ENCODE data around the gene SLC9A6. TPM values are rescaled to one million over a fixed set of nuclear protein-coding genes. Genes with fewer than 3 reads are reported as not detected.

The SLC9A6 gene
- polyA plus RNA-seq (2013, experiment 1 of 2), result 11.4 TPM
- 9.7 TPM for polyA plus RNA-seq (2013, experiment 2 of 2)

GRCh38 chrX:135985157-135985972, at the start of gene SLC9A6:
Gene SLC9A6 (plus strand): TSS chrX:135985435. CDS start chrX:135985659, 224 bp downstream.
- Histone ChIP-seq H3K36me3 (ENCODE audit: control insufficient read depth, insufficient read depth, low read length) (no peaks in the 10 kb centered on the region), H3K4me1 (ENCODE audit: control insufficient read depth, insufficient read depth, low read length, poor library complexity, severe bottlenecking) (peaks cover 10% of the 10 kb centered on the region), H3K9me3 (ENCODE audit: control insufficient read depth, low read length) (no peaks in the 10 kb centered on the region), H3K4me3 (ENCODE audit: extremely low read depth, insufficient read depth, low read length, poor library complexity, severe bottlenecking) (peak within 1 kb of the TSS; percentile 59), H3K27ac (ENCODE audit: low read depth, low read length, severe bottlenecking) (peak within 1 kb of the TSS; percentile 41)
- WGBS, 2 experiments (ENCODE audit: insufficient coverage in 2 of 2), result 0% methylated on average over 20 to 30 of the region's 68 CpGs

DNA sequence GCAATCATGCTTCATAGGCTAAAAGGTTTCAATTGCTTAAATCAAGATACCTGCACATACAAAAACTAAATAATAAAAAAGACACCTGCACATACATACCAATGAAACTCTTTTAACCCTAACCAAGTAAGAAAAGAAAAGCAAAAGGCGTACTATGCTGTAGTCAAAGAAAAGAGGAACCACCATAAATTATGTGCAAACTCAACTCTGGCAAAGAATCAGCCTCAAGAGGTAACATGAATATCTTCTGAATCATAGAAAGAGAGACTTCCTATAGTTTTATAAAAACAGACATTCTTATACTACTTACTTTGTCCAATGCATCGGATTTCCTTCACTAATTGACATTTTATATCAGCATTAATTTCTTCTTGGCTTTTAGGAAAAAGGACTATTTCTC, 40.7 kb upstream of the SLC9A6 start:
- Histone ChIP-seq H3K4me3 (ENCODE audit: extremely low read depth, insufficient read depth, low read length, poor library complexity, severe bottlenecking) (no peak overlapping the region), H3K36me3 (ENCODE audit: control insufficient read depth, insufficient read depth, low read length) (no peaks in the 10 kb centered on the region), H3K4me1 (ENCODE audit: control insufficient read depth, insufficient read depth, low read length, poor library complexity, severe bottlenecking) (no peaks in the 10 kb centered on the region), H3K9me3 (ENCODE audit: control insufficient read depth, low read length) (no peaks in the 10 kb centered on the region), H3K27ac (ENCODE audit: low read depth, low read length, severe bottlenecking) (no peak overlapping the region)
- no CpG with 5 or more reads among the region's 2 CpGs for WGBS, 2 experiments (ENCODE audit: insufficient coverage in 2 of 2)

DNA sequence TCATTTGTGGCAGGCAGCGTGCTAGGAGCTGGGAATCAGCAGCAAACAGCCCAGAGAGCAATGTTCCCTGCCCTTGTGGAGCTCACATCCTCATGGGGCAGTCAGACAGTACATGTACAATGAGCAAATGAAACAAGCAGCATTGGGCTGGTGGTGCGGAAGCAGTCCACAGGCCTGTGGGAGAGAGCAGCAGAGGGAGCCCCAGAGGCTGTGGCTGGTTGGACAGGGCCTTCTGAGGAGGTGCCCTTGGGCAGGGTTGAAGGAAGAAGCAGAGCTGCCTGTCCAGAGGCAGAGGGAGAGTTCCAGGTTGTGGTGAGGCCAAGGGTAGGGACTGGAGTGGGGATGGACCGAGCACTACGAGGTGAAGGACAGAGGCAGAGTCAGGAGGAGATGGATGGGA, 33.9 kb upstream of the SLC9A6 start:
- no peak overlapping the region for H3K4me3 ChIP-seq (ENCODE audit: extremely low read depth, insufficient read depth, low read length, poor library complexity, severe bottlenecking)
- no peak overlapping the region for H3K27ac ChIP-seq (ENCODE audit: low read depth, low read length, severe bottlenecking)
- no peaks in the 10 kb centered on the region for H3K4me1 ChIP-seq (ENCODE audit: control insufficient read depth, insufficient read depth, low read length, poor library complexity, severe bottlenecking)
- H3K9me3 ChIP-seq (ENCODE audit: control insufficient read depth, low read length), result no peaks in the 10 kb centered on the region
- 70 to 92% methylated on average over 2 to 4 of the region's 4 CpGs for WGBS, 2 experiments (ENCODE audit: insufficient coverage in 2 of 2)
- H3K36me3 ChIP-seq (ENCODE audit: control insufficient read depth, insufficient read depth, low read length), result no peaks in the 10 kb centered on the region

DNA sequence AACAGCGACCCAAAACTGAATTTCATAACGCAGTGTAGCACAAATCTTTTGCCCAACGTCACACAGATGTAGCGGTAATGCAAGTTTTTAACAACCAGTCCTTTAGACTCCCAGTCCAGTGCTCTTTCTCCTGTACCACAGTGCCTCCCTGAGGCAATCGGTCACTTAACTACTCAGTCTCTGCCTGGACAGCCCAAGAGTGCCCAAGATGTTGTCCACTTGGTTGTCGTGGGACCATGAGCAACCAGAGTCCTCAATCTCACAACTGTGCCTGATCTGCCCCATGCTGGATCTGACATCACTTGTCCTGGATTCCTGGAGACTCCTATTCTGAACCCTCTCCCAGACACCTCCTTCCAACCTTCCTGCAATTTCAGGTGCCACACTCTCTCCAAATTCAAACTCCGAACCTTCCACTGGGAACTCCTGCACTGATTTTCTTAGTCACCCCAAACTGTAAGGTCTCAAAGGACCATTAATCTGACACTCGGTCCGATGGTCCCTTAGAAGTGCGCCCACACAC, 12.1 kb upstream of the SLC9A6 start:
- Histone ChIP-seq H3K27ac (ENCODE audit: low read depth, low read length, severe bottlenecking) (peak overlapping the region; percentile 95), H3K4me3 (ENCODE audit: extremely low read depth, insufficient read depth, low read length, poor library complexity, severe bottlenecking) (peak overlapping the region; percentile 58), H3K36me3 (ENCODE audit: control insufficient read depth, insufficient read depth, low read length) (peaks cover 12% of the 10 kb centered on the region), H3K9me3 (ENCODE audit: control insufficient read depth, low read length) (no peaks in the 10 kb centered on the region), H3K4me1 (ENCODE audit: control insufficient read depth, insufficient read depth, low read length, poor library complexity, severe bottlenecking) (peaks cover 15% of the 10 kb centered on the region)
- whole genome bisulfite sequencing, 2 experiments (ENCODE audit: insufficient coverage in 2 of 2), result 0% methylated on average over 4 to 5 of the region's 10 CpGs

GRCh38 chrX:135973548-135974278, 11.5 kb upstream of the SLC9A6 start, which contains the start of gene MMGT1:
Gene MMGT1 (minus strand): TSS chrX:135973988. CDS start chrX:135973675, 313 bp downstream.
- H3K27ac ChIP-seq (ENCODE audit: low read depth, low read length, severe bottlenecking), result peak within 1 kb of the TSS; percentile 95
- no peaks in the 10 kb centered on the region for H3K9me3 ChIP-seq (ENCODE audit: control insufficient read depth, low read length)
- H3K4me3 ChIP-seq (ENCODE audit: extremely low read depth, insufficient read depth, low read length, poor library complexity, severe bottlenecking), result peak within 1 kb of the TSS; percentile 58
- 0% methylated on average over 2 to 32 of the region's 65 CpGs for WGBS, 2 experiments (ENCODE audit: insufficient coverage in 2 of 2)
- H3K4me1 ChIP-seq (ENCODE audit: control insufficient read depth, insufficient read depth, low read length, poor library complexity, severe bottlenecking), result peaks cover 15% of the 10 kb centered on the region
- peaks cover 11% of the 10 kb centered on the region for H3K36me3 ChIP-seq (ENCODE audit: control insufficient read depth, insufficient read depth, low read length)

DNA sequence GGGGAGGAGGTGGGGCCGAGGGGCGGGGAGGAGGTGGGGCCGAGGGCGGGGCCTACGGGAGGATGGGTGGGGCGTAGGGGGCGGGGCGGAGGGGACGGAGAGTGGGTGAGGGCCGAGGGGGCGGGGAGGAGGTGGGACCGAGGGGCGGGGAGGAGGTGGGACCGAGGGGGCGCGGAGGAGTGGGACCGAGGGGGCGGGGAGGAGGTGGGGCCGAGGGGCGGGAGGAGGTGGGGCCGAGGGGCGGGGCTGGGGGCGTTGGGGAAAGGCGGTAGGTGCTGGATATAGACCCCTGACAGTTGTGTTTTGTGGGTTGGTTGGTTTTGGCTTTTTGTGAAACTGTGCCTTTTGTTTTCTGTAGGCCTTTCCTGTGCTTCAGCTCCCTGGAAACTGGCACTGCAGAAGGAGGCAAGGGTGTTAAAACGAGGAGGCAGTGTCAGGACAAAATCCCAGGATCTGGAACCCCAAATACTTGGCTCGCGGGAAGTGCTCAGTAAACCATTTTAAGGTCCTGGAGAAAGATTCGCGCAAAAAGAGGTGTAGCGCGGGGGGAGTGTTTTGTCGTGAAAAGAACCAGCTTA, 10.9 kb upstream of the SLC9A6 start:
- H3K4me3 ChIP-seq (ENCODE audit: extremely low read depth, insufficient read depth, low read length, poor library complexity, severe bottlenecking), result peak overlapping the region; percentile 21

GRCh38 chrX:135975421-135975820, 9.8 kb upstream of the SLC9A6 start:
- H3K27ac ChIP-seq (ENCODE audit: low read depth, low read length, severe bottlenecking), result no peak overlapping the region
- H3K9me3 ChIP-seq (ENCODE audit: control insufficient read depth, low read length), result no peaks in the 10 kb centered on the region
- no peak overlapping the region for H3K4me3 ChIP-seq (ENCODE audit: extremely low read depth, insufficient read depth, low read length, poor library complexity, severe bottlenecking)
- WGBS, 2 experiments (ENCODE audit: insufficient coverage in 2 of 2), result no CpG with 5 or more reads among the region's 1 CpG
- peaks cover 15% of the 10 kb centered on the region for H3K4me1 ChIP-seq (ENCODE audit: control insufficient read depth, insufficient read depth, low read length, poor library complexity, severe bottlenecking)
- no peaks in the 10 kb centered on the region for H3K36me3 ChIP-seq (ENCODE audit: control insufficient read depth, insufficient read depth, low read length)

More for the DNA sequence above, 10.9 kb upstream of the SLC9A6 start:
- no peak overlapping the region for H3K27ac ChIP-seq (ENCODE audit: low read depth, low read length, severe bottlenecking)
- no peaks in the 10 kb centered on the region for H3K9me3 ChIP-seq (ENCODE audit: control insufficient read depth, low read length)
- peaks cover 15% of the 10 kb centered on the region for H3K4me1 ChIP-seq (ENCODE audit: control insufficient read depth, insufficient read depth, low read length, poor library complexity, severe bottlenecking)
- WGBS, 2 experiments (ENCODE audit: insufficient coverage in 2 of 2), result 54 to 79% methylated on average over 2 to 3 of the region's 32 CpGs
- H3K36me3 ChIP-seq (ENCODE audit: control insufficient read depth, insufficient read depth, low read length), result peaks cover 7% of the 10 kb centered on the region

- H3K9me3 ChIP-seq (ENCODE audit: control insufficient read depth, low read length), result no peaks in the 10 kb centered on the region
- H3K4me3 ChIP-seq (ENCODE audit: extremely low read depth, insufficient read depth, low read length, poor library complexity, severe bottlenecking), result no peak overlapping the region
- WGBS, 2 experiments (ENCODE audit: insufficient coverage in 2 of 2), result no CpG with 5 or more reads among the region's 4 CpGs
- H3K4me1 ChIP-seq (ENCODE audit: control insufficient read depth, insufficient read depth, low read length, poor library complexity, severe bottlenecking), result peaks cover 12% of the 10 kb centered on the region
- H3K27ac ChIP-seq (ENCODE audit: low read depth, low read length, severe bottlenecking), result no peak overlapping the region
- H3K36me3 ChIP-seq (ENCODE audit: control insufficient read depth, insufficient read depth, low read length), result no peaks in the 10 kb centered on the region
Measured at GRCh38 chrX:135977611-135978010, 7.6 kb upstream of the SLC9A6 start.

GRCh38 chrX:135981010-135981409, 4.2 kb upstream of the SLC9A6 start:
- WGBS, 2 experiments (ENCODE audit: insufficient coverage in 2 of 2), result no CpG with 5 or more reads among the region's 5 CpGs
- H3K9me3 ChIP-seq (ENCODE audit: control insufficient read depth, low read length), result no peaks in the 10 kb centered on the region
- H3K27ac ChIP-seq (ENCODE audit: low read depth, low read length, severe bottlenecking), result no peak overlapping the region
- H3K4me1 ChIP-seq (ENCODE audit: control insufficient read depth, insufficient read depth, low read length, poor library complexity, severe bottlenecking), result peaks cover 10% of the 10 kb centered on the region
- no peaks in the 10 kb centered on the region for H3K36me3 ChIP-seq (ENCODE audit: control insufficient read depth, insufficient read depth, low read length)
- no peak overlapping the region for H3K4me3 ChIP-seq (ENCODE audit: extremely low read depth, insufficient read depth, low read length, poor library complexity, severe bottlenecking)

- Histone ChIP-seq H3K9me3 (ENCODE audit: control insufficient read depth, low read length) (no peaks in the 10 kb centered on the region), H3K4me3 (ENCODE audit: extremely low read depth, insufficient read depth, low read length, poor library complexity, severe bottlenecking) (no peak overlapping the region), H3K27ac (ENCODE audit: low read depth, low read length, severe bottlenecking) (no peak overlapping the region), H3K4me1 (ENCODE audit: control insufficient read depth, insufficient read depth, low read length, poor library complexity, severe bottlenecking) (peaks cover 10% of the 10 kb centered on the region), H3K36me3 (ENCODE audit: control insufficient read depth, insufficient read depth, low read length) (no peaks in the 10 kb centered on the region)
Measured at GRCh38 chrX:135981668-135982067, 3.6 kb upstream of the SLC9A6 start.
